Measurements from ENCODE around the gene MEIS2.

- TF ChIP-seq CTCF (IDR thresholded peaks at IDR 0.05; ENCODE audit: extremely low read depth in 1 of 2, insufficient read depth in 1 of 2, low read depth in 1 of 2, low read length in 2 of 2) = no peak
- no peak for TF ChIP-seq POLR2A (IDR thresholded peaks at IDR 0.05; ENCODE audit: low read depth, low read length)
- TF ChIP-seq, protein P1, sequence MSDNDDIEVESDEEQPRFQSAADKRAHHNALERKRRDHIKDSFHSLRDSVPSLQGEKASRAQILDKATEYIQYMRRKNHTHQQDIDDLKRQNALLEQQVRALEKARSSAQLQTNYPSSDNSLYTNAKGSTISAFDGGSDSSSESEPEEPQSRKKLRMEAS (IDR thresholded peaks at IDR 0.05; ENCODE audit: insufficient read depth, insufficient read length) = no peak
- no peak for TF ChIP-seq POLR2AphosphoS5 (IDR thresholded peaks at IDR 0.05; ENCODE audit: insufficient read depth, low read depth, low read length)
- TF ChIP-seq JUN (IDR thresholded peaks at IDR 0.05; ENCODE audit: borderline replicate concordance, insufficient read depth, insufficient read length, low read depth) = no peak
- TF ChIP-seq EZH2 (IDR thresholded peaks at IDR 0.05; ENCODE audit: borderline replicate concordance, low read depth, low read length, severe bottlenecking) = no peak
- TF ChIP-seq FOS (IDR thresholded peaks at IDR 0.05; ENCODE audit: borderline replicate concordance, insufficient read depth, low read length) = no peak
- TF ChIP-seq MYC (IDR thresholded peaks at IDR 0.05; ENCODE audit: low read depth, low read length) = no peak
These were observed 85.3 kb downstream of the MEIS2 start for GRCh38 chr15:37015035-37015434.
